GM23248 (cell line): ENCODE results near the gene DOC2B.
"Not testable (repeated sequence)": the region's sequence is repeated elsewhere in the genome, so short reads cannot be mapped to it uniquely, and the experiment has no call there.

Source experiments
- EZH2 ChIP-seq: fragments of 200-600 bp; sonication (generic); IDR thresholded peaks from 2 replicates; pipeline ENCODE4 v1.6.1; 2018; ENCODE audit warnings: antibody characterized with exemption, mild to moderate bottlenecking; ENCODE audit not compliant: insufficient read depth, poor library complexity, severe bottlenecking
- EZH2phosphoT487 ChIP-seq: fragments of 200-600 bp; sonication (generic); IDR thresholded peaks from 2 replicates; pipeline ENCODE4 v1.6.1; 2018; ENCODE audit warnings: antibody characterized with exemption, moderate library complexity, mild to moderate bottlenecking, low read depth; ENCODE audit not compliant: insufficient read depth

- TF ChIP-seq EZH2, EZH2phosphoT487: not testable (repeated sequence)
Observed at GRCh38 chr17:135022-135421, 46.4 kb downstream of the DOC2B start.
